HepG2 (cell line): ENCODE measurements around the gene NDEL1. TPM values are rescaled to one million over a fixed set of nuclear protein-coding genes. Genes with fewer than 3 reads are reported as not detected.

Source experiments
- MYC ChIP-seq: sonication (generic); formaldehyde crosslinking; IDR thresholded peaks from 2 replicates; pipeline ENCODE4 v1.9.0; 2021; ENCODE audit warnings: missing genetic modification reagents, borderline replicate concordance
- NCOR1 ChIP-seq: fragments of 200-600 bp; sonication (generic); IDR thresholded peaks from 2 replicates; pipeline ENCODE4 v1.7.0; 2017; ENCODE audit warnings: antibody characterized with exemption, low read length, borderline replicate concordance
- SP2 ChIP-seq: sonication (generic); formaldehyde crosslinking; IDR thresholded peaks from 2 replicates; pipeline ENCODE4 v1.5.1; 2020; ENCODE audit warnings: mild to moderate bottlenecking, missing genetic modification reagents
- ZFAT ChIP-seq: sonication (generic); formaldehyde crosslinking; conservative IDR thresholded peaks from 2 replicates; pipeline ENCODE4 v1.8.1; 2023; ENCODE audit warnings: missing genetic modification reagents, inconsistent platforms
- polyA plus RNA-seq, 8 experiments: library from polyadenylated mRNA; depleted of rRNA in 3 of 8; stranded (reverse) in 7 of 8; unstranded in 1 of 8; fragments of >200 nt; fragmentation: Illumina TruSeq in 4 of 8; extraction: Trizol in 4 of 8; gene quantifications; 2 replicates each; pipeline versions ENCODE4 v1.2.1 to v1.2.3, GENCODE V29; 2011 to 2016; ENCODE audit warnings: low read depth in 4 of 8, missing spikeins in 1 of 8, mixed read lengths in 1 of 8; ENCODE audit not compliant: insufficient read depth in 1 of 8
- total RNA-seq, 5 experiments: library from RNA; depleted of rRNA; stranded (reverse); fragments of >200 nt; fragmentation: Illumina TruSeq; extraction: Trizol; gene quantifications; 2 replicates each; pipeline ENCODE4 v1.2.3, GENCODE V29; 2016; ENCODE audit warnings: low read depth in 1 of 5
- TF ChIP-seq, protein P1 (sequence below): sonication (generic); formaldehyde crosslinking; IDR thresholded peaks from 2 replicates; pipeline ENCODE4 v1.5.0; 2020; ENCODE audit warnings: mild to moderate bottlenecking, missing genetic modification reagents, borderline replicate concordance
- TF ChIP-seq, protein P2 (sequence below): sonication (generic); formaldehyde crosslinking; IDR thresholded peaks from 2 replicates; pipeline ENCODE4 v1.9.0; 2021; ENCODE audit warnings: missing genetic modification reagents, borderline replicate concordance
- TF ChIP-seq, protein P3 (sequence below): sonication (generic); formaldehyde crosslinking; IDR thresholded peaks from 2 replicates; pipeline ENCODE4 v1.4.0; 2020; ENCODE audit warnings: missing genetic modification reagents
- TF ChIP-seq, protein P4 (sequence below): sonication (generic); formaldehyde crosslinking; IDR thresholded peaks from 2 replicates; pipeline ENCODE4 v1.4.0; 2020; ENCODE audit warnings: missing genetic modification reagents
- TF ChIP-seq, protein P5 (sequence below): IDR thresholded peaks from 2 replicates; pipeline ENCODE4 v1.6.1; 2016
- TF ChIP-seq, protein P6 (sequence below): sonication (generic); formaldehyde crosslinking; IDR thresholded peaks from 2 replicates; pipeline ENCODE4 v1.4.0; 2020; ENCODE audit warnings: mild to moderate bottlenecking, missing genetic modification reagents

The NDEL1 gene
- total and polyA plus RNA-seq, 2 of the 13 experiments (the other 11 are each of a cell fraction or from before 2014, with no cell fraction given), result 59.8 to 153 TPM

DNA sequence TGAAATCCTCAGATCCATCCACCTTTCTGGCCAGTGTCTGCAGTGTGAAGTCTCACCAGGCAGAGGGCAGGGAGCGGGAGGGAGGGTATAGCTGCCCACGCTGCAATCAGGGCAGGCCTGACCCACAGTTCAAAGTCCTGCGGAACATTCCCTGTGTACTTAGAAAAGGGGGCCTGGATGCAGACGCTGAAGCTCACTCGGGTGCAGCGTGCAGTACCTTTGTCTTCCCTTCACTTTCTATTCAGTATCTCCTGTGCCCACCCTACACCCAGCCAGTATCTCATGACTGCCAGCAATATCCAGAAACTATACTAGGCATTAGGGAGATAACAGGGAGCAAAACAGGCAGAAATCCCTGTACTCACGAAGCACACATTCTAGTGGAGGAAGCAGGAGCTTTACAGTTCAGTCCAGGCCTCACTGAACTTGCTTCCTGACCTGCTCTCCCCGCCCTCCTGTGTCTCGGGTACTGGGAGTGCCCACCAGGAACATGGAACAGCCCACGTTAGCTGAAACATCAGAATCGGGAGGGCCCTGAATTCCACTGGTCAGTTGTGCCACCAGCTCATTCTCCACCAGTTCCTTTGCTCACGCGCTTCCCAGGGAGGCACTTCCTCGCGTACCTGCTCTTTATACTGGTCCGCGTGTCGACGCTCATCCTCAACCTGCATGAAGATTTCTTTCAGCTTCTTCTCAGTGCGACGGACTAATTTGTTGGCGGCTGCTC lies 42.2 kb downstream of the NDEL1 start (continued):
- 0 out of 2 replicates have a peak, but pooled peaks have one; percentile 20 for TF ChIP-seq MYC
- TF ChIP-seq NCOR1, result no peak; the same call in 1 of the 2 replicates
- no peak for TF ChIP-seq SP2 (CRISPR knock-in tag)
- no peak for TF ChIP-seq ZFAT (CRISPR knock-in tag)
- TF ChIP-seq, protein P1, sequence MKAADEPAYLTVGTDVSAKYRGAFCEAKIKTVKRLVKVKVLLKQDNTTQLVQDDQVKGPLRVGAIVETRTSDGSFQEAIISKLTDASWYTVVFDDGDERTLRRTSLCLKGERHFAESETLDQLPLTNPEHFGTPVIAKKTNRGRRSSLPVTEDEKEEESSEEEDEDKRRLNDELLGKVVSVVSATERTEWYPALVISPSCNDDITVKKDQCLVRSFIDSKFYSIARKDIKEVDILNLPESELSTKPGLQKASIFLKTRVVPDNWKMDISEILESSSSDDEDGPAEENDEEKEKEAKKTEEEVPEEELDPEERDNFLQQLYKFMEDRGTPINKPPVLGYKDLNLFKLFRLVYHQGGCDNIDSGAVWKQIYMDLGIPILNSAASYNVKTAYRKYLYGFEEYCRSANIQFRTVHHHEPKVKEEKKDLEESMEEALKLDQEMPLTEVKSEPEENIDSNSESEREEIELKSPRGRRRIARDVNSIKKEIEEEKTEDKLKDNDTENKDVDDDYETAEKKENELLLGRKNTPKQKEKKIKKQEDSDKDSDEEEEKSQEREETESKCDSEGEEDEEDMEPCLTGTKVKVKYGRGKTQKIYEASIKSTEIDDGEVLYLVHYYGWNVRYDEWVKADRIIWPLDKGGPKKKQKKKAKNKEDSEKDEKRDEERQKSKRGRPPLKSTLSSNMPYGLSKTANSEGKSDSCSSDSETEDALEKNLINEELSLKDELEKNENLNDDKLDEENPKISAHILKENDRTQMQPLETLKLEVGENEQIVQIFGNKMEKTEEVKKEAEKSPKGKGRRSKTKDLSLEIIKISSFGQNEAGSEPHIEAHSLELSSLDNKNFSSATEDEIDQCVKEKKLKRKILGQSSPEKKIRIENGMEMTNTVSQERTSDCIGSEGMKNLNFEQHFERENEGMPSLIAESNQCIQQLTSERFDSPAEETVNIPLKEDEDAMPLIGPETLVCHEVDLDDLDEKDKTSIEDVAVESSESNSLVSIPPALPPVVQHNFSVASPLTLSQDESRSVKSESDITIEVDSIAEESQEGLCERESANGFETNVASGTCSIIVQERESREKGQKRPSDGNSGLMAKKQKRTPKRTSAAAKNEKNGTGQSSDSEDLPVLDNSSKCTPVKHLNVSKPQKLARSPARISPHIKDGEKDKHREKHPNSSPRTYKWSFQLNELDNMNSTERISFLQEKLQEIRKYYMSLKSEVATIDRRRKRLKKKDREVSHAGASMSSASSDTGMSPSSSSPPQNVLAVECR (CRISPR knock-in tag), result 0 out of 2 replicates have a peak, but pooled peaks have one; percentile 23
- TF ChIP-seq, protein P2, sequence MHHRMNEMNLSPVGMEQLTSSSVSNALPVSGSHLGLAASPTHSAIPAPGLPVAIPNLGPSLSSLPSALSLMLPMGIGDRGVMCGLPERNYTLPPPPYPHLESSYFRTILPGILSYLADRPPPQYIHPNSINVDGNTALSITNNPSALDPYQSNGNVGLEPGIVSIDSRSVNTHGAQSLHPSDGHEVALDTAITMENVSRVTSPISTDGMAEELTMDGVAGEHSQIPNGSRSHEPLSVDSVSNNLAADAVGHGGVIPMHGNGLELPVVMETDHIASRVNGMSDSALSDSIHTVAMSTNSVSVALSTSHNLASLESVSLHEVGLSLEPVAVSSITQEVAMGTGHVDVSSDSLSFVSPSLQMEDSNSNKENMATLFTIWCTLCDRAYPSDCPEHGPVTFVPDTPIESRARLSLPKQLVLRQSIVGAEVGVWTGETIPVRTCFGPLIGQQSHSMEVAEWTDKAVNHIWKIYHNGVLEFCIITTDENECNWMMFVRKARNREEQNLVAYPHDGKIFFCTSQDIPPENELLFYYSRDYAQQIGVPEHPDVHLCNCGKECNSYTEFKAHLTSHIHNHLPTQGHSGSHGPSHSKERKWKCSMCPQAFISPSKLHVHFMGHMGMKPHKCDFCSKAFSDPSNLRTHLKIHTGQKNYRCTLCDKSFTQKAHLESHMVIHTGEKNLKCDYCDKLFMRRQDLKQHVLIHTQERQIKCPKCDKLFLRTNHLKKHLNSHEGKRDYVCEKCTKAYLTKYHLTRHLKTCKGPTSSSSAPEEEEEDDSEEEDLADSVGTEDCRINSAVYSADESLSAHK (CRISPR knock-in tag), result no peak
- TF ChIP-seq, protein P3, sequence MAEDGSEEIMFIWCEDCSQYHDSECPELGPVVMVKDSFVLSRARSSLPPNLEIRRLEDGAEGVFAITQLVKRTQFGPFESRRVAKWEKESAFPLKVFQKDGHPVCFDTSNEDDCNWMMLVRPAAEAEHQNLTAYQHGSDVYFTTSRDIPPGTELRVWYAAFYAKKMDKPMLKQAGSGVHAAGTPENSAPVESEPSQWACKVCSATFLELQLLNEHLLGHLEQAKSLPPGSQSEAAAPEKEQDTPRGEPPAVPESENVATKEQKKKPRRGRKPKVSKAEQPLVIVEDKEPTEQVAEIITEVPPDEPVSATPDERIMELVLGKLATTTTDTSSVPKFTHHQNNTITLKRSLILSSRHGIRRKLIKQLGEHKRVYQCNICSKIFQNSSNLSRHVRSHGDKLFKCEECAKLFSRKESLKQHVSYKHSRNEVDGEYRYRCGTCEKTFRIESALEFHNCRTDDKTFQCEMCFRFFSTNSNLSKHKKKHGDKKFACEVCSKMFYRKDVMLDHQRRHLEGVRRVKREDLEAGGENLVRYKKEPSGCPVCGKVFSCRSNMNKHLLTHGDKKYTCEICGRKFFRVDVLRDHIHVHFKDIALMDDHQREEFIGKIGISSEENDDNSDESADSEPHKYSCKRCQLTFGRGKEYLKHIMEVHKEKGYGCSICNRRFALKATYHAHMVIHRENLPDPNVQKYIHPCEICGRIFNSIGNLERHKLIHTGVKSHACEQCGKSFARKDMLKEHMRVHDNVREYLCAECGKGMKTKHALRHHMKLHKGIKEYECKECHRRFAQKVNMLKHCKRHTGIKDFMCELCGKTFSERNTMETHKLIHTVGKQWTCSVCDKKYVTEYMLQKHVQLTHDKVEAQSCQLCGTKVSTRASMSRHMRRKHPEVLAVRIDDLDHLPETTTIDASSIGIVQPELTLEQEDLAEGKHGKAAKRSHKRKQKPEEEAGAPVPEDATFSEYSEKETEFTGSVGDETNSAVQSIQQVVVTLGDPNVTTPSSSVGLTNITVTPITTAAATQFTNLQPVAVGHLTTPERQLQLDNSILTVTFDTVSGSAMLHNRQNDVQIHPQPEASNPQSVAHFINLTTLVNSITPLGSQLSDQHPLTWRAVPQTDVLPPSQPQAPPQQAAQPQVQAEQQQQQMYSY, result no peak
- TF ChIP-seq, protein P4, sequence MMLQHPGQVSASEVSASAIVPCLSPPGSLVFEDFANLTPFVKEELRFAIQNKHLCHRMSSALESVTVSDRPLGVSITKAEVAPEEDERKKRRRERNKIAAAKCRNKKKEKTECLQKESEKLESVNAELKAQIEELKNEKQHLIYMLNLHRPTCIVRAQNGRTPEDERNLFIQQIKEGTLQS (CRISPR knock-in tag), result no peak
- TF ChIP-seq, protein P5, sequence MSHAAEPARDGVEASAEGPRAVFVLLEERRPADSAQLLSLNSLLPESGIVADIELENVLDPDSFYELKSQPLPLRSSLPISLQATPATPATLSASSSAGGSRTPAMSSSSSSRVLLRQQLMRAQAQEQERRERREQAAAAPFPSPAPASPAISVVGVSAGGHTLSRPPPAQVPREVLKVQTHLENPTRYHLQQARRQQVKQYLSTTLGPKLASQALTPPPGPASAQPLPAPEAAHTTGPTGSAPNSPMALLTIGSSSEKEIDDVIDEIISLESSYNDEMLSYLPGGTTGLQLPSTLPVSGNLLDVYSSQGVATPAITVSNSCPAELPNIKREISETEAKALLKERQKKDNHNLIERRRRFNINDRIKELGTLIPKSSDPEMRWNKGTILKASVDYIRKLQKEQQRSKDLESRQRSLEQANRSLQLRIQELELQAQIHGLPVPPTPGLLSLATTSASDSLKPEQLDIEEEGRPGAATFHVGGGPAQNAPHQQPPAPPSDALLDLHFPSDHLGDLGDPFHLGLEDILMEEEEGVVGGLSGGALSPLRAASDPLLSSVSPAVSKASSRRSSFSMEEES (CRISPR knock-in tag), result no peak
- TF ChIP-seq, protein P6, sequence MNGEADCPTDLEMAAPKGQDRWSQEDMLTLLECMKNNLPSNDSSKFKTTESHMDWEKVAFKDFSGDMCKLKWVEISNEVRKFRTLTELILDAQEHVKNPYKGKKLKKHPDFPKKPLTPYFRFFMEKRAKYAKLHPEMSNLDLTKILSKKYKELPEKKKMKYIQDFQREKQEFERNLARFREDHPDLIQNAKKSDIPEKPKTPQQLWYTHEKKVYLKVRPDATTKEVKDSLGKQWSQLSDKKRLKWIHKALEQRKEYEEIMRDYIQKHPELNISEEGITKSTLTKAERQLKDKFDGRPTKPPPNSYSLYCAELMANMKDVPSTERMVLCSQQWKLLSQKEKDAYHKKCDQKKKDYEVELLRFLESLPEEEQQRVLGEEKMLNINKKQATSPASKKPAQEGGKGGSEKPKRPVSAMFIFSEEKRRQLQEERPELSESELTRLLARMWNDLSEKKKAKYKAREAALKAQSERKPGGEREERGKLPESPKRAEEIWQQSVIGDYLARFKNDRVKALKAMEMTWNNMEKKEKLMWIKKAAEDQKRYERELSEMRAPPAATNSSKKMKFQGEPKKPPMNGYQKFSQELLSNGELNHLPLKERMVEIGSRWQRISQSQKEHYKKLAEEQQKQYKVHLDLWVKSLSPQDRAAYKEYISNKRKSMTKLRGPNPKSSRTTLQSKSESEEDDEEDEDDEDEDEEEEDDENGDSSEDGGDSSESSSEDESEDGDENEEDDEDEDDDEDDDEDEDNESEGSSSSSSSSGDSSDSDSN, result no peak
